Left cardiac atrium (tissue), 4 donors: ENCODE measurements around the gene MGAT3. TPM values are rescaled to one million over a fixed set of nuclear protein-coding genes. Genes with fewer than 3 reads are reported as not detected.
"Not testable (repeated sequence)": the region's sequence is repeated elsewhere in the genome, so short reads cannot be mapped to it uniquely, and the experiment has no call there.

Experiments
- ATAC-seq, 2 donors: fragments of 200-7000 bp; cut with Tn5 transposase; one replicate each; pipeline ENCODE4 v1.9.1; 2020; ENCODE audit warnings: mild to moderate bottlenecking in 2 of 2, moderate library complexity in 2 of 2
- DNase-seq: peaks from one replicate; pipeline ENCODE4 v3.0.0-alpha.2; 2020
- intact Hi-C, 2 donors: fragments of 100-400 bp; cut with DNase I; formaldehyde crosslinking; loops; one replicate each; pipeline versions ENCODE4 v1.14.1 to v1.15.1; 2022 to 2023
- total RNA-seq, 2 donors: library from RNA; stranded (reverse); fragmentation: NEBNext Ultra II Directional; extraction: Animal tissue kit (Norgen Biotek cat#: 25700); gene quantifications; one replicate each; pipeline ENCODE4 v1.2.1, GENCODE V29; 2021
- donor health status: DM: no; HTN: yes; CAD: no.
- donor health status: DM: no; HTN: yes; CAD: no; lungs with severe emphysema.
- donor health status: DM: yes; HTN: yes; CAD: no.
- donor health status: Dilated cardiomyopathy.

Gene MGAT3
- total RNA-seq, 2 donors from 2014 or later = 11.6 to 13.7 TPM

DNA sequence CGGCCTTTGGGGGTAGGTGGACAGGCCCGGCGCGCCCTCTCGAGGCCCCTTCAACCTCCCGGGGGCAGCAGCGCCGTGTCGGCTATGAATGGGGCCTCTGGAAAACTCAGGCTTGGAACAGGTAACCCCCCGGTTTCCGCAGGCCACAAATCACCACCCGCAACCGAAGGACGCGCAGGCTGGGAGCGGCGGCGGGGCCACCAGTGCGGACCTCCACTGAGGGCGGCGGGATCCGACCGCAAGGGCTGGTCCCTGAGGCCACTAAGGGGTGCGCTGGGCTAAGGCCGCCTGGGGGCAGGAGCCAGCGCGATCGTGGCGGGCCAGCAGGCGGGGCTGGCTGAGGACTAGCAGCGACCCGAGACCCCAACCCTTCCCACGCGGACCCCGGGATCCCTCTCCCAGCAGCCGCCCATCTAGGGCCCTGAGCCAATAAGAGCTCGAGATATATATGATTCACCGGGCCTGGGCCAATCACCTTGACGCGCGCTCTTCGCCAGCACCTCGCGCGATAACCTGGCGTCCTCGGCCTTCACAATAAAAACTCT lies 62.9 kb downstream of the MGAT3 start:
- peak; percentile 87 to 88 for ATAC-seq
- intact Hi-C loops = loop anchor here (5.0 to 10.0 kb wide), 3 partner anchors 177 to 205 kb away; partner anchors contain the start of gene RPL3 (in 1 of the 2)
- peak; percentile 99 for DNase-seq

- intact Hi-C loops = loop anchor here in 1 of 2 donors (10.0 kb wide), 1 partner anchor 206 kb away; the partner anchor contains the start of gene RPL3
- peak; percentile 65 to 69 for ATAC-seq
- DNase-seq = peak; percentile 93
Observed at GRCh38 chr22:39520226-39521105, 63.7 kb downstream of the MGAT3 start, which contains the start of gene ATF4. Gene ATF4, plus strand, starts transcription at chr22:39520562. Its CDS starts 884 bp downstream, at chr22:39521446.

DNA sequence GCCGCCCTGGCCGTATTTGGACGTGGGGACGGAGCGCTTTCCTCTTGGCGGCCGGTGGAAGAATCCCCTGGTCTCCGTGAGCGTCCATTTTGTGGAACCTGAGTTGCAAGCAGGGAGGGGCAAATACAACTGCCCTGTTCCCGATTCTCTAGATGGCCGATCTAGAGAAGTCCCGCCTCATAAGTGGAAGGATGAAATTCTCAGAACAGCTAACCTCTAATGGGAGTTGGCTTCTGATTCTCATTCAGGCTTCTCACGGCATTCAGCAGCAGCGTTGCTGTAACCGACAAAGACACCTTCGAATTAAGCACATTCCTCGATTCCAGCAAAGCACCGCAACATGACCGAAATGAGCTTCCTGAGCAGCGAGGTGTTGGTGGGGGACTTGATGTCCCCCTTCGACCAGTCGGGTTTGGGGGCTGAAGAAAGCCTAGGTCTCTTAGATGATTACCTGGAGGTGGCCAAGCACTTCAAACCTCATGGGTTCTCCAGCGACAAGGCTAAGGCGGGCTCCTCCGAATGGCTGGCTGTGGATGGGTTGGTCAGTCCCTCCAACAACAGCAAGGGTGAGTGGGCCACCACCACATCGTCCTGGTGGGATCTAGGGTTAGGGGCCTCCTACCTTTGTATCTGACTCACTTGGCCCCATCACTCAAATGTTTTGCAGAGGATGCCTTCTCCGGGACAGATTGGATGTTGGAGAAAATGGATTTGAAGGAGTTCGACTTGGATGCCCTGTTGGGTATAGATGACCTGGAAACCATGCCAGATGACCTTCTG lies 64.5 kb downstream of the MGAT3 start:
- intact Hi-C loops = loop anchor here in 1 of 2 donors (10.0 kb wide), 1 partner anchor 206 kb away; the partner anchor contains the start of gene RPL3
- DNase-seq, ATAC-seq: not testable (repeated sequence)

- not testable (repeated sequence) for ATAC-seq, DNase-seq
- intact Hi-C loops = loop anchor here in 1 of 2 donors (10.0 kb wide), 1 partner anchor 207 kb away; the partner anchor contains the start of gene RPL3
Observed at GRCh38 chr22:39522091-39522490, 65.3 kb downstream of the MGAT3 start.

- DNase-seq = no peak
- ATAC-seq = peak in 1 of 2 donors; percentile 0
Observed at GRCh38 chr22:39522567-39523300, 65.9 kb downstream of the MGAT3 start.

GRCh38 chr22:39524089-39524752 lies 67.4 kb downstream of the MGAT3 start:
- DNase-seq (no peak), ATAC-seq (no peak)
- intact Hi-C loops = loop anchor here in 1 of 2 donors (10.0 kb wide), 1 partner anchor 209 kb away; the partner anchor contains the start of gene RPL3

More at GRCh38 chr22:39522567-39523300, 65.9 kb downstream of the MGAT3 start:
- intact Hi-C loops = loop anchor here in 1 of 2 donors (10.0 kb wide), 1 partner anchor 208 kb away; the partner anchor contains the start of gene RPL3

GRCh38 chr22:39524753-39525657 lies 68.2 kb downstream of the MGAT3 start:
- intact Hi-C loops = loop anchor here (5.0 to 10.0 kb wide), 2 partner anchors 33 to 210 kb away; partner anchors contain the start of gene RPL3 (in 1 of the 2)
- DNase-seq (no peak), ATAC-seq (no peak)

- intact Hi-C loops = loop anchor here (5.0 to 10.0 kb wide), 2 partner anchors 33 to 211 kb away; partner anchors contain the start of gene RPL3 (in 1 of the 2)
- ATAC-seq (no peak), DNase-seq (no peak)
Observed at GRCh38 chr22:39525658-39525975, 68.8 kb downstream of the MGAT3 start.

DNA sequence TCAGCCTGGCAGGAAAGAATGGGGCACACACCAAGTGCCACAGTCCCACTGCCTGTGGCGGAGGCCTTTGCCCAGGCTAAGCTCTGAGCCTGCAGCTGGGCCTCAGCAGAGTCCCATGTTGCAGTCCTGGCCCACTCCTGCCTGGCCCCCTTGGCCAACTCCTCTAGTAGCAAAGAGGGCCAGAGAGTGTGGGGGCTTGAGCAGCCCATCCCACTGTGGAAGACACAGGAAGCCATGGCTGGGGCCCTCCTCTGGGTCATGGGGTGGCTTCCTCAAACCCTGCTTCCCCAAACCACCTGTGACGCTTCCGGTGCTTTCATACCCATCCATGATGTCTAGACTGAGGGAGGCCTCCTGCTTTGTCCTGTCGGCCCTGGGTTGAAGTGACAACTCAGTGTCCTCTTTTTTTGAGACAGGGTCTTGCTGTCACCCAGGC lies 69.9 kb downstream of the MGAT3 start:
- ATAC-seq = no peak
- intact Hi-C loops = loop anchor here (5.0 to 10.0 kb wide), 2 partner anchors 34 to 212 kb away; partner anchors contain the start of gene RPL3 (in 1 of the 2)
- DNase-seq = no peak

GRCh38 chr22:39527481-39527961 lies 70.7 kb downstream of the MGAT3 start:
- no peak for ATAC-seq
- DNase-seq = no peak
- intact Hi-C loops = loop anchor here (5.0 to 10.0 kb wide), 2 partner anchors 35 to 213 kb away; partner anchors contain the start of gene RPL3 (in 1 of the 2)

GRCh38 chr22:39528080-39528661 lies 71.4 kb downstream of the MGAT3 start:
- ATAC-seq = no peak
- intact Hi-C loops = loop anchor here (5.0 to 10.0 kb wide), 2 partner anchors 36 to 213 kb away; partner anchors contain the start of gene RPL3 (in 1 of the 2)

GRCh38 chr22:39528681-39529486 lies 72.1 kb downstream of the MGAT3 start:
- intact Hi-C loops = loop anchor here (5.0 to 10.0 kb wide), 2 partner anchors 37 to 214 kb away; partner anchors contain the start of gene RPL3 (in 1 of the 2)
- DNase-seq (peak; percentile 91), ATAC-seq (peak; percentile 30 to 39)

More at GRCh38 chr22:39528080-39528661, 71.4 kb downstream of the MGAT3 start:
- DNase-seq = no peak

DNA sequence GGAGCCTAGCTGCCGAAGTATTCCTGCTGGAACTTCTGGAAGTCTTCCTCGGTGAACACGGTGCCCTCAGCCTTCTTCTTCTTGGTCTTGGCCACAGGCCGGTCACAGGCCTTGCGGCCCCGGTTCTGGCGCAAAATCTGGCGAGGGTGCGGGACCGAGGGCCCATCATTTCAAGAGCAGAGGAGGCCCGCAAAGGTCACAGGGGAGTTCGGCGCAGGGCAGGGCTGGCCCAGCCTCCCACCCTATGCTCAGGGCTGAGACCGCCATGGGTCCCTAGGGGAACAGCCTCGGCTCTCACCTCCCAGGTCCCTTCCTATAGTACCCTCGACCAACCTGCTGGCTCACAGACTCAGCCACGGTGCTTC lies 72.7 kb downstream of the MGAT3 start:
- DNase-seq (no peak), ATAC-seq (no peak)
- intact Hi-C loops = loop anchor here (5.0 to 10.0 kb wide), 2 partner anchors 37 to 215 kb away; partner anchors contain the start of gene RPL3 (in 1 of the 2)

- ATAC-seq (no peak), DNase-seq (no peak)
- intact Hi-C loops = no loop called here
Observed at GRCh38 chr22:39530116-39530515, 73.3 kb downstream of the MGAT3 start.
